Endothelial cell of umbilical vein (primary cell): ENCODE data around the gene ECPAS. TPM values are rescaled to one million over a fixed set of nuclear protein-coding genes. Genes with fewer than 3 reads are reported as not detected.

Source experiments
- BruUV-seq: library from RNA; stranded (reverse); fragments of 400-500 nt; replicated peaks from 2 replicates; lab custom pipeline; 2021; lab: Mats Ljungman, UMichigan
- CTCF ChIA-PET: fragments of 300-600, 350-600 bp; sonication (Branson Sonifier 250); formaldehyde crosslinking; loops from one replicate; lab custom pipeline; 2021; ENCODE audit warnings: antibody characterized with exemption, inconsistent platforms; lab: Charles Lee
- POLR2A ChIA-PET: fragments of 300-600, 350-600 bp; sonication (Branson Sonifier 250); formaldehyde crosslinking; loops from one replicate; lab custom pipeline; 2021; ENCODE audit warnings: antibody characterized with exemption, inconsistent platforms; lab: Charles Lee
- DNase-seq: peaks from one replicate; pipeline ENCODE4 v3.0.0-alpha.2; 2011; ENCODE audit warnings: low read depth, low spot score
- FAIRE-seq: peaks from 2 replicates; lab custom pipeline; 2011; peaks lifted over from hg19 to GRCh38; lab: Jason Lieb, UNC
- H2AFZ ChIP-seq: 2 replicates; pipeline ENCODE4 v1.6.0; 2012; ENCODE audit warnings: low read depth, low read length, control low read depth, inconsistent platforms
- H3K27ac ChIP-seq: 2 replicates; pipeline ENCODE4 v1.5.1; 2011; ENCODE audit warnings: low read depth, mild to moderate bottlenecking, control low read depth, low read length, moderate library complexity; ENCODE audit not compliant: insufficient read depth
- H3K27me3 ChIP-seq, 2 experiments: 2 replicates each; pipeline versions ENCODE4 v1.6.0 to v1.6.1; 2011; ENCODE audit warnings: low read length in 2 of 2, mixed read lengths in 1 of 2; ENCODE audit not compliant: control insufficient read depth in 2 of 2, insufficient read depth in 2 of 2
- H3K36me3 ChIP-seq, 2 experiments: 2 replicates in 1 of 2; 3 replicates in 1 of 2; pipeline ENCODE4 v1.5.1; 2011; ENCODE audit warnings: low read length in 2 of 2, mild to moderate bottlenecking in 1 of 2, moderate library complexity in 1 of 2; ENCODE audit not compliant: control insufficient read depth in 2 of 2, insufficient read depth in 2 of 2; ENCODE audit errors: extremely low read depth in 1 of 2
- H3K4me1 ChIP-seq: 3 replicates; pipeline ENCODE4 v1.5.1; 2011; ENCODE audit warnings: mild to moderate bottlenecking, low read length; ENCODE audit not compliant: control insufficient read depth, insufficient read depth; ENCODE audit errors: extremely low read depth
- H3K4me2 ChIP-seq: 2 replicates; pipeline ENCODE4 v1.6.1; 2011; ENCODE audit warnings: low read length, control low read depth, mixed read lengths; ENCODE audit not compliant: insufficient read depth
- H3K4me3 ChIP-seq, 3 experiments: fragments of 200-600 bp in 1 of 3; sonication (generic), shearing (Covaris generic) in 1 of 3; replicated peaks in 1 of 3; 2 replicates each; pipeline ENCODE4 v1.5.1; 2011 to 2016; ENCODE audit warnings: control low read depth in 3 of 3, low read length in 3 of 3, mild to moderate bottlenecking in 2 of 3, inconsistent platforms in 1 of 3, low read depth in 1 of 3, moderate library complexity in 1 of 3; ENCODE audit not compliant: insufficient read depth in 1 of 3
- H3K79me2 ChIP-seq: 2 replicates; pipeline ENCODE4 v1.6.0; 2012; ENCODE audit warnings: low read length, inconsistent platforms; ENCODE audit not compliant: control insufficient read depth, insufficient read depth
- H3K9ac ChIP-seq: replicated peaks from 2 replicates; pipeline ENCODE3; 2011; ENCODE audit warnings: low read length, control low read depth; ENCODE audit not compliant: insufficient read depth; ENCODE audit errors: extremely low read depth
- H3K9me1 ChIP-seq: replicated peaks from 3 replicates; pipeline ENCODE4 v1.6.0; 2011; ENCODE audit warnings: mild to moderate bottlenecking, low read length; ENCODE audit not compliant: control insufficient read depth, insufficient read depth; ENCODE audit errors: extremely low read depth
- H3K9me3 ChIP-seq: replicated peaks from 2 replicates; pipeline ENCODE4 v1.5.1; 2012; ENCODE audit warnings: low read length, inconsistent platforms; ENCODE audit not compliant: control insufficient read depth, insufficient read depth
- H4K20me1 ChIP-seq: replicated peaks from 2 replicates; pipeline ENCODE3; 2011; ENCODE audit warnings: mild to moderate bottlenecking, low read length; ENCODE audit not compliant: control insufficient read depth, insufficient read depth; ENCODE audit errors: extremely low read depth
- CTCF ChIP-seq, 2 donors: IDR thresholded peaks; 1 replicate in 1 of 2; 2 replicates in 1 of 2; pipeline ENCODE4 v1.5.1; 2011; ENCODE audit warnings: low read length in 2 of 2, mild to moderate bottlenecking in 2 of 2, moderate library complexity in 2 of 2, control low read depth in 1 of 2, inconsistent platforms in 1 of 2, low read depth in 1 of 2; ENCODE audit not compliant: insufficient read depth in 1 of 2; ENCODE audit errors: extremely low read depth in 1 of 2
- EZH2 ChIP-seq: IDR thresholded peaks from 2 replicates; pipeline ENCODE4 v1.6.1; 2012; ENCODE audit warnings: borderline replicate concordance, low read depth, mild to moderate bottlenecking, moderate library complexity, low read length, inconsistent platforms; ENCODE audit not compliant: severe bottlenecking
- FOS ChIP-seq: IDR thresholded peaks from 2 replicates; pipeline ENCODE4 v1.6.1; 2011; ENCODE audit warnings: mild to moderate bottlenecking, low read length, moderate library complexity, borderline replicate concordance; ENCODE audit not compliant: insufficient read depth
- GATA2 ChIP-seq: IDR thresholded peaks from 2 replicates; pipeline ENCODE4 v1.7.0; 2011; ENCODE audit warnings: low read depth, mild to moderate bottlenecking, moderate library complexity, mixed read lengths, low read length; ENCODE audit not compliant: insufficient read length, insufficient read depth
- JUN ChIP-seq: IDR thresholded peaks from 2 replicates; pipeline ENCODE4 v1.6.1; 2011; ENCODE audit warnings: borderline replicate concordance, low read depth; ENCODE audit not compliant: insufficient read length, insufficient read depth
- MAX ChIP-seq: IDR thresholded peaks from 2 replicates; pipeline ENCODE4 v1.6.1; 2011; ENCODE audit not compliant: insufficient read depth, insufficient read length
- MYC ChIP-seq: IDR thresholded peaks from one replicate; pipeline ENCODE4 v1.6.1; 2011; ENCODE audit warnings: mild to moderate bottlenecking, low read depth, low read length
- POLR2A ChIP-seq: IDR thresholded peaks from 2 replicates; pipeline ENCODE4 v1.6.1; 2012; ENCODE audit warnings: low read depth, mild to moderate bottlenecking, control low read depth, low read length
- POLR2AphosphoS5 ChIP-seq: IDR thresholded peaks from 2 replicates; pipeline ENCODE4 v1.6.1; 2012; ENCODE audit warnings: low read depth, mild to moderate bottlenecking, control low read depth, low read length, moderate library complexity; ENCODE audit not compliant: insufficient read depth
- dilution Hi-C: fragments of 300-500 bp; cut with MboI; formaldehyde crosslinking; loops from one replicate; pipeline ENCODE4 v1.15.0; 2019; ENCODE audit warnings: low sequenced_read_pairs; ENCODE audit not compliant: extremely low pct_ligation_motif_present
- intact Hi-C: fragments of 100-400 bp; cut with micrococcal nuclease; formaldehyde crosslinking; loops from one replicate; pipeline ENCODE4 v1.10.0; 2022
- polyA plus RNA-seq, 4 experiments: library from polyadenylated mRNA; depleted of rRNA in 3 of 4; stranded (reverse) in 3 of 4; unstranded in 1 of 4; fragments of >200 nt; gene quantifications; 2 replicates each; pipeline versions ENCODE4 v1.2.1 to v1.2.3, GENCODE V29; 2011 to 2012; ENCODE audit warnings: missing spikeins in 1 of 4
- total RNA-seq: library from RNA; stranded (reverse); gene quantifications from 2 replicates; pipeline ENCODE4 v1.2.3, GENCODE V29; 2021

Gene ECPAS
- total and polyA plus RNA-seq, 2 donors (not counting 3 experiments of a cell fraction or from before 2014, with no cell fraction given): 17.9 to 89.3 TPM

DNA sequence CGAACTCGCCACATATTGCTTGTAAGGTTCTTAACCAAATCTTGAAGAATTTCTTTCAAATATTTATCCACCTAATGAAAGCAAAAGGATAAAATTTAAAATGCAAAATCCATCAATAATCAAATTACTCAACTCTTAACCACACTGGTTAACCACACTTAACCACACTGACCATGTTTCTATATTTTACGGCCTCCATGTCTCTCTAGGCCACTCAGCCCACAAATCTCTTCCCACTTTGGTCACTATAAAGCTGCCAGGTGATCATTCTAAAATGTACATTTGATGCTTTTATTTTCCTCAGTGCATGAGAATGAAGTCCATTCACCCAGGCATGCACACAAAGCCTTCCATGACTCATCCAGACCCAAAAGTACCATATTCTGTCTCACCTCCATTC is 97.8 kb downstream of the ECPAS start:
- H3K9me1 ChIP-seq: no peaks in the 10 kb centered on the region
- H4K20me1 ChIP-seq: no peaks in the 10 kb centered on the region
- dilution Hi-C loops (no loop called here), intact Hi-C loops (no loop called here)
- H3K27me3 ChIP-seq: no peaks in the 10 kb centered on the region
- H3K4me1 ChIP-seq: no peaks in the 10 kb centered on the region
- no peak for TF ChIP-seq EZH2
- no peak for TF ChIP-seq CTCF (IDR thresholded peaks at IDR 0.05; ENCODE audit: extremely low read depth in 1 of 2, insufficient read depth in 1 of 2, low read depth in 1 of 2, low read length in 2 of 2)
- no peak for TF ChIP-seq POLR2A
- TF ChIP-seq MYC: no peak
- TF ChIP-seq FOS: no peak
- TF ChIP-seq POLR2AphosphoS5: no peak
- H3K9me3 ChIP-seq: no peaks in the 10 kb centered on the region
- H3K4me2 ChIP-seq: no peak overlapping the region
- H3K9ac ChIP-seq: no peak overlapping the region
- no peaks in the 10 kb centered on the region for H3K79me2 ChIP-seq
- H3K36me3 ChIP-seq: peaks cover 21 to 27% of the 10 kb centered on the region in 2 experiments
- H2AFZ ChIP-seq: no peak overlapping the region
- ChIA-PET POLR2A (no interaction called here), CTCF (no interaction called here)
- no TSS peak for BruUV-seq
- no peak overlapping the region for H3K4me3 ChIP-seq
- H3K27ac ChIP-seq: no peak overlapping the region
- no peak for DNase-seq
- no peak for FAIRE-seq

DNA sequence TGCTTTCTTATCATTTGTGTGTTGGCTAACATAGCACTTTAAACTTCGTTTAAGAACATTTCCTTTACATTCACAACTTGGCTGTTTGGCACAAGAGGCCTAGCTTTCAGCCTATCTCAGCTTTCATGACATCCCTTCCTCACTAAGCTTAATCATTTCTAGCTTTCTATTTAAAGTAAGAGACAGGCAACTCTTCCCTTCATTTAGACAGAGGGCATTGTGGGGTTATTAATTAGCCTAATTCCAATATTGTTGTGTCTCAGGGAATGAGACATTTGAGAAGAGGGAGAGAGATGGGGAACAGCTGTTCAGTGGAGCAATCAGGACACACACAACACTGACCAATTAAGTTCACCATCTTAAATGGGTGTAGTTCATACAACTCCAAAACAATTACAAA is 103.2 kb downstream of the ECPAS start:
- H3K4me1 ChIP-seq: no peaks in the 10 kb centered on the region
- H2AFZ ChIP-seq: no peak overlapping the region
- POLR2A ChIA-PET: no interaction called here
- H3K4me2 ChIP-seq: no peak overlapping the region
- no peaks in the 10 kb centered on the region for H3K9me3 ChIP-seq
- CTCF ChIA-PET: no interaction called here
- no peaks in the 10 kb centered on the region for H4K20me1 ChIP-seq
- TF ChIP-seq MYC (no peak), GATA2 (no peak), CTCF (IDR thresholded peaks at IDR 0.05; ENCODE audit: extremely low read depth in 1 of 2, insufficient read depth in 1 of 2, low read depth in 1 of 2, low read length in 2 of 2) (no peak), MAX (no peak), JUN (no peak)
- H3K36me3 ChIP-seq: peaks cover 5 to 19% of the 10 kb centered on the region in 2 experiments
- no peak for DNase-seq
- H3K27me3 ChIP-seq: no peaks in the 10 kb centered on the region
- no peak overlapping the region for H3K9ac ChIP-seq
- FAIRE-seq: no peak
- no peaks in the 10 kb centered on the region for H3K9me1 ChIP-seq
- no peaks in the 10 kb centered on the region for H3K79me2 ChIP-seq
- dilution Hi-C loops (no loop called here), intact Hi-C loops (no loop called here)
- no TSS peak for BruUV-seq
- H3K4me3 ChIP-seq: no peak overlapping the region
- H3K27ac ChIP-seq: no peak overlapping the region
